GM12865 (cell line): ENCODE data around the gene NEK5.
"Not testable (repeated sequence)": the region's sequence is repeated elsewhere in the genome, so short reads cannot be mapped to it uniquely, and the experiment has no call there.

Experiments
- DNase-seq: peaks from one replicate; pipeline ENCODE4 v3.0.0; 2010; ENCODE audit warnings: low read depth
- H3K4me3 ChIP-seq: 2 replicates; pipeline ENCODE4 v1.5.1; 2011; ENCODE audit warnings: mild to moderate bottlenecking, low read depth, low read length, control low read depth
- TF ChIP-seq, protein P1 (sequence below): IDR thresholded peaks from 2 replicates; pipeline ENCODE4 v1.5.1; 2011; ENCODE audit warnings: low read length, control low read depth, low read depth, inconsistent platforms; ENCODE audit not compliant: insufficient read depth; ENCODE audit errors: missing control alignments

NEK5 gene

GRCh38 chr13:52096062-52096461, 32.8 kb downstream of the NEK5 start:
- no peak for DNase-seq
- H3K4me3 ChIP-seq: no peak overlapping the region
- TF ChIP-seq, protein P1, sequence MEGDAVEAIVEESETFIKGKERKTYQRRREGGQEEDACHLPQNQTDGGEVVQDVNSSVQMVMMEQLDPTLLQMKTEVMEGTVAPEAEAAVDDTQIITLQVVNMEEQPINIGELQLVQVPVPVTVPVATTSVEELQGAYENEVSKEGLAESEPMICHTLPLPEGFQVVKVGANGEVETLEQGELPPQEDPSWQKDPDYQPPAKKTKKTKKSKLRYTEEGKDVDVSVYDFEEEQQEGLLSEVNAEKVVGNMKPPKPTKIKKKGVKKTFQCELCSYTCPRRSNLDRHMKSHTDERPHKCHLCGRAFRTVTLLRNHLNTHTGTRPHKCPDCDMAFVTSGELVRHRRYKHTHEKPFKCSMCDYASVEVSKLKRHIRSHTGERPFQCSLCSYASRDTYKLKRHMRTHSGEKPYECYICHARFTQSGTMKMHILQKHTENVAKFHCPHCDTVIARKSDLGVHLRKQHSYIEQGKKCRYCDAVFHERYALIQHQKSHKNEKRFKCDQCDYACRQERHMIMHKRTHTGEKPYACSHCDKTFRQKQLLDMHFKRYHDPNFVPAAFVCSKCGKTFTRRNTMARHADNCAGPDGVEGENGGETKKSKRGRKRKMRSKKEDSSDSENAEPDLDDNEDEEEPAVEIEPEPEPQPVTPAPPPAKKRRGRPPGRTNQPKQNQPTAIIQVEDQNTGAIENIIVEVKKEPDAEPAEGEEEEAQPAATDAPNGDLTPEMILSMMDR: no peak

GRCh38 chr13:52092087-52092486, 36.8 kb downstream of the NEK5 start:
- DNase-seq: no peak
- TF ChIP-seq, protein P1: no peak
- H3K4me3 ChIP-seq: no peak overlapping the region

GRCh38 chr13:52091473-52091872, 37.4 kb downstream of the NEK5 start:
- H3K4me3 ChIP-seq: no peak overlapping the region
- TF ChIP-seq, protein P1: no peak
- no peak for DNase-seq

- H3K4me3 ChIP-seq: no peak overlapping the region
- DNase-seq: no peak
- TF ChIP-seq, protein P1: no peak
Measured at GRCh38 chr13:52085421-52085820, 43.5 kb downstream of the NEK5 start.

GRCh38 chr13:52084981-52085380, 43.9 kb downstream of the NEK5 start:
- not testable (repeated sequence) for H3K4me3 ChIP-seq, DNase-seq

- H3K4me3 ChIP-seq: no peak overlapping the region
- DNase-seq: no peak
- TF ChIP-seq, protein P1: no peak
Measured at GRCh38 chr13:52082601-52083000, 46.3 kb downstream of the NEK5 start.

DNA sequence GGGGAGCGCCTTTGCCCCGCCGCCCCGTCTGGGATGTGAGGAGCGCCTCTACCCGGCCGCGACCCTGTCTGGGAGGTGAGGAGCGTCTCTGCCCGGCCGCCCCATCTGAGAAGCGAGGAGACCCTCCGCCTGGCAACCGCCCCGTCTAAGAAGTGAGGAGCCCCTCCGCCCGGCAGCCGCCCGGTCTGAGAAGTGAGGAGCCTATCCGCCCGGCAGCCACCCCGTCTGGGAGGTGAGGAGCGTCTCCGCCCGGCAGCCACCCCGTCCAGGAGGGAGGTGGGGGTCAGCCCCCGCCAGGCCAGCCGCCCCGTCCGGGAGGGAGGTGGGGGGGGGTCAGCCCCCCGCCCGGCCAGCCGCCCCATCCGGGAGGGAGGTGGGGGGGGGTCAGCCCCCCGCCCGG, 49.0 kb downstream of the NEK5 start:
- H3K4me3 ChIP-seq, DNase-seq: not testable (repeated sequence)

- TF ChIP-seq, protein P1: no peak
- peak; percentile 9 for DNase-seq
- no peak overlapping the region for H3K4me3 ChIP-seq
Measured at GRCh38 chr13:52070929-52071523, 57.8 kb downstream of the NEK5 start.
